GM18517 (cell line): ENCODE data around the gene KANK4.

ENCODE experiments used
- ATAC-seq: cut with Tn5 transposase; IDR thresholded peaks from one replicate; pipeline ENCODE4 v1.9.1; 2021; ENCODE audit warnings: mild to moderate bottlenecking, moderate library complexity; ENCODE audit not compliant: unreplicated experiment

The KANK4 gene

DNA sequence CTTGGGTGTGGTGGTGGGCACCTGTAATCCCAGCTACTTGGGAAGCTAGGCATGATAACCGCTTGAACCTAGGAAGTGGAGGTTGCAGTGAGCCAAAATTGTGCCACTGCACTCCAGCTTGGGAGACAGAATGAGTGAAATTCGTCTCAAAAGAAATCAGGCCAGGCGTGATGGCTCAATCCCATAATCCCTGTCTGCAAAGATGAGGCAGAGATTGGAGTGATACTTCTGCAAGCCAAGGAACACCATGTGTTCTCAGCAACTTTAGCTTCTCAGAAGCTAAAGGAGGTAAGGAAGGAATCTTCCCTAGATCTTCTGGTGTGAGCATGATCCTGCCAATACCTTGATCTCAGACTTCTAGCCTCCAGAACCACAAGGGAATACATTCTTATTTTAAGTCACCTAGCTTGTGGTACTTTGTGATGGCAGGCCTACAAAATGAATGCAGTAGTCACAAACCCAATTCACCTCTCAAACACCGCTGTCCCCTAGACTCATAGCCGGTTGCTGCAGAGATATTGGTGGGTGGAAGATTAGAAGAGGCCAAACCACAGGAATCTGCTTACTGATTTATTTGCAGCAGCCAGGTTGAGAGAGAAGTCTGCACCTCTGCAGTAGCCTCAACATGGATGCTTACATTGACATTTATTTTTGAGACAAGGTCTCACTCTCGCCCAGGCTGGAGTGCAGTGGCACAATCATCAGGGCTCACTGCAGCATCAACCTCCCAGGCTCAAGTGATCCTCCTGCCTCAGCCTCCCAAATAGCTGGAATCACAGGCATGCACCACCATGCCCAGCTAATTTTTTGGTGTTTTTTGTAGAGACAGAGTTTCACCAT lies 105.9 kb downstream of the KANK4 start:
- ATAC-seq: no peak

GRCh38 chr1:62212411-62212810 lies 106.8 kb downstream of the KANK4 start:
- no peak for ATAC-seq

GRCh38 chr1:62210960-62211359 lies 108.3 kb downstream of the KANK4 start:
- no peak for ATAC-seq

- no peak for ATAC-seq
Observed at GRCh38 chr1:62209931-62210595, 109.2 kb downstream of the KANK4 start.

DNA sequence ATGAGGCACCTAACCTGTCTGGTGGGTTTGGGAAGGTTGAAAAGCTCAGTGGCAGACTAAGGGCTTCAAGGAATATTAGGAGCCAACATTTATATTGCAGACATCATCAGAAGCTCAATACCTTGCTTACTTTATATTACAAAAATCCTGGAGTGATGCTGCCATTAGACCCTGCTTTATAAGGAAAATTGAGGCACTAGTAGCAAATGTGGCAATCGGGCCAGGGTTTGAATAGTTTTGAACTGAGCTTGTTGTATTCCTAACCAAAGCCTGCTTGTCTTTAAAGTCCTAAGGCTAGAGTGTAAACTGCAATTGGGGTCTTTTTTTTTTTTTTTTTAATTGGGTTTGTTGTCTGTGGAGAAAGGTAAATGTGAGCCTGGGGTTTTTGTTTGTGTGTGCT lies 110.3 kb downstream of the KANK4 start:
- ATAC-seq: no peak

- ATAC-seq: no peak
Observed at GRCh38 chr1:62208087-62208486, 111.1 kb downstream of the KANK4 start.

DNA sequence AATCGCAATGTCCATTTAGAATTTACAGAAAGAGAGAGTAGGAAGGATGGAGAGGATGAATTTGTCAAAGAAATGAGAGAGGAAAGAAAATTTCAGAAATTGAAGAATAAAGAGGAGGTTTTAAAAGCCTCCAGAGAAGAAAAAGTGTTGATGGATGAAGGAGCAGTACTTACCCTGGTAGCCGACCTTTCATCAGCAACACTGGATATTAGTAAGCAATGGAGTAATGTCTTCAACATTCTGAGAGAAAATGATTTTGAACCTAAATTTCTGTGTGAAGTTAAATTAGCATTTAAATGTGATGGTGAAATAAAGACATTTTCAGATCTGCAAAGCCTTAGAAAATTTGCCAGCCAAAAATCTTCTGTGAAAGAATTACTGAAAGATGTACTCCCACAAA lies 112.0 kb downstream of the KANK4 start:
- ATAC-seq: no peak

DNA sequence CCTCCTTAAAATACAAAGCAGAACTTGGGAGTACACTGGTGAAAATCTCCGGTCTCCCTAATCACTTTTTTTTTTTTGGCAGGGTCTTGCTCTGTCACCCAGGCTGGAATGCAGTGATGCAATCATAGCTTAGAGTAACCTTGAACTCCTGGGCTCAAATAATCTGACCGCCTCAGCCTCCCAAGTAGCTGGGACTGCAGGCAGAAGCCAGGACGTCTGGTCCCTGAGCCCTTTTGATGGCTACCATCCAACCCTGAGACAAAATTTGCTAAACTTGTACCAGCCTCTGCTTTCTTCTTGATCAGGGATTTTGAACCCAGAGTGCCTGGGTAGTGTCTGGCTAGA lies 120.5 kb downstream of the KANK4 start:
- no peak for ATAC-seq

DNA sequence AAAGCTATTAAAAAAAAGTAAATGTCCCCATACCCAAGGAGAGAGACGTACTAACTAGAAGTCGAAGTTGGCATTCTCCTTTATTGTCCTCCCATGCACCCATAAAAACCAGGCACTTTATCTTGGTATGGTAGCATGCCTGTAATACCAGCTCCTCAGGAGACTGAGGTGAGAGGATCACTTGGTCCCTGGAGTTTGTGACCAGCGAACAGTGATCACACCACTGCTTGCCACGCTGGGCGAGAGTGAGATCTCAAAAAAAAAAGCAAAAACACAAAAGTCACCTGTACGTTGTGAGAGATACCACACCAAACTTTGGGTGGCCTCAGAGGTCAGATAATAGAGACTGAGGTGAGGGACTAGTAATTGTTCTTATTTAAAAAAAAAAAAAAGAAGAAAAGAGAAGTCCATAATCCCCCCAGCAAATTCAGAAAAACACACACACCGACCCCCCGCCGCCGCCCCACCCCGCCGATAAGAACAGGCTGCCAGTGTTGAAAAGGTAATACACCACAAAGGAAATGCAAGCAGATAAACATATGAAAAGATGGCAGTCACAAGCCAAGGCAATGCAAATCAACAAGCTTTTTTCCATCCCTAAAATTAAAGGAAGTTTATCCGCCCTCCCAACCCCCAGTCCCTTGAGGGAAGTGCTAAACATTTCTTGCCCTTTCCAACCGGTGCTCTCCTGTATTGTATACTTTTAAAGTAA lies 121.0 kb downstream of the KANK4 start:
- ATAC-seq: no peak

DNA sequence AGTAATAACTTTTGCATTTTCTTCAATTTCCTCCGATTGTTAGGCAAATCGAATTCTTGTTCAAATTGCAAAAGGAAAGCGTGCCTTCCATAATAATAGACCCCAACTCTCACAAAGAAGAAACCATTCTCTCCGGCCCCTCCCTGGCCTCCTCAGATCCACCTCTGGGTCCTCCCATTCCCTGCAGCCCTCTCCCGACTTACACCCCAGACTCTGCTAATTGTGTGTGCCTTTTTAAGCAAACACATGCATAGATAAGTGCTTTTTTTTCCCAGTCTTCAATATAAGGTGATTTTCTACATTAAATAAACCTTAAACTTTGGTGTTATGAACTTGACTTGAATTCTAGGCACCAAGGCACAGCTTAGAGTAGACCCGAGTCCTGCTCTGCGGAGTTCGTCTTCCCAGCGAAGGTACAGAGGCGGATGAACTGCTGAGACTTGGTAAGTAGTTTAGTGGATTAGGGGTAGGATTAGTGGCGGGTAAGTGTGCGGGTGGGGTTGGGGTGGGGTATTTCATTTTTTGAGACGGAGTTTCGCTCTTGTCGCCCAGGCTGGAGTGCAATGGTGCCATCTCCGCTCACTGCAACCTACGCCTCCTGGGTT lies 123.0 kb downstream of the KANK4 start:
- ATAC-seq: no peak

GRCh38 chr1:62194651-62195544 lies 124.3 kb downstream of the KANK4 start, which contains the start of gene L1TD1:
Gene L1TD1 (plus strand): TSS chr1:62194849. CDS start chr1:62206629, 11,780 bp downstream.
- no peak for ATAC-seq

GRCh38 chr1:62188111-62188510 lies 131.1 kb downstream of the KANK4 start:
- ATAC-seq: no peak

- no peak for ATAC-seq
Observed at GRCh38 chr1:62187548-62187947, 131.7 kb downstream of the KANK4 start.
